Transverse colon (tissue), 3 donors: ENCODE results near the gene ZNF622.

Source experiments
- POLR2A ChIP-seq: fragments of 450-650 bp; IDR thresholded peaks from one replicate; pipeline ENCODE4 v1.6.1; 2016; ENCODE audit warnings: antibody characterized with exemption, mild to moderate bottlenecking, moderate library complexity
- POLR2AphosphoS5 ChIP-seq, 3 donors: sonication (generic); formaldehyde crosslinking; IDR thresholded peaks; one replicate each; pipeline ENCODE4 v1.6.1; 2016; ENCODE audit warnings: antibody characterized with exemption in 3 of 3

DNA sequence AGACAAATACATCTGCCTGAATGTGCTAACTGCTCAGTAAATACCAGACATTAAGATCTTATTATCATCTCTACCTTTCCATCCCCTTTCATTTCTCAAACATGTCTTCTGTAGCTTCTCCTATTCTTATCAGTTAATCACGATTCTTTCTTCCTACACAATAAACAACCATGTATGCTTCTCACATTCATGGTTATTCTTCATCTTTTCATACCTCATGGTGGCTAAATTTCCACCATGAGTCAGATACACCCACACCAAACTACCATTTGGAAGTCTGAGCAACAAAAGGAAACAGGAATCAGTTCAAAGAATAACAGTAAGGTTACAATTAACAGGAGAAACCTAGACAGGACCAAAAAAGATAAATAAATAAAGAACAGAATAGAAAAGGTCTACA, 7.7 kb downstream of the ZNF622 start:
- no peak for TF ChIP-seq POLR2A
- TF ChIP-seq POLR2AphosphoS5 (IDR thresholded peaks at IDR 0.05) = no peak
